IPS-15b (cell line): ENCODE results near the gene FEM1C.

Experiments
- H3K27me3 ChIP-seq: one replicate; pipeline ENCODE4 v1.6.1; 2013; ENCODE audit warnings: low read length; ENCODE audit not compliant: control insufficient read depth, insufficient read depth
- H3K36me3 ChIP-seq: one replicate; pipeline ENCODE4 v1.6.1; 2013; ENCODE audit warnings: low read length; ENCODE audit not compliant: control insufficient read depth, insufficient read depth
- H3K4me1 ChIP-seq: one replicate; pipeline ENCODE4 v1.6.1; 2013; ENCODE audit warnings: mild to moderate bottlenecking, low read length; ENCODE audit not compliant: control insufficient read depth, insufficient read depth
- H3K4me3 ChIP-seq: one replicate; pipeline ENCODE4 v1.5.1; 2013; ENCODE audit warnings: low read depth, low read length
- H3K9ac ChIP-seq: one replicate; pipeline ENCODE4 v1.6.1; 2013; ENCODE audit warnings: low read depth, mild to moderate bottlenecking, low read length
- H3K9me3 ChIP-seq: one replicate; pipeline ENCODE4 v1.6.1; 2013; ENCODE audit warnings: mild to moderate bottlenecking, low read length; ENCODE audit not compliant: control insufficient read depth, insufficient read depth

FEM1C gene

GRCh38 chr5:115510145-115510645 lies 34.4 kb downstream of the FEM1C start:
- Histone ChIP-seq H3K9me3 (no peaks in the 10 kb centered on the region), H3K36me3 (no peaks in the 10 kb centered on the region), H3K4me3 (no peak overlapping the region), H3K27me3 (no peaks in the 10 kb centered on the region), H3K4me1 (no peaks in the 10 kb centered on the region), H3K9ac (no peak overlapping the region)

- Histone ChIP-seq H3K4me1 (no peaks in the 10 kb centered on the region), H3K9me3 (no peaks in the 10 kb centered on the region), H3K4me3 (no peak overlapping the region), H3K36me3 (no peaks in the 10 kb centered on the region), H3K9ac (no peak overlapping the region), H3K27me3 (no peaks in the 10 kb centered on the region)
These were observed 35.0 kb downstream of the FEM1C start for GRCh38 chr5:115509547-115509946.

GRCh38 chr5:115507681-115508080 lies 36.9 kb downstream of the FEM1C start:
- Histone ChIP-seq H3K9me3 (no peaks in the 10 kb centered on the region), H3K4me1 (no peaks in the 10 kb centered on the region), H3K36me3 (no peaks in the 10 kb centered on the region), H3K9ac (no peak overlapping the region), H3K4me3 (no peak overlapping the region), H3K27me3 (no peaks in the 10 kb centered on the region)

GRCh38 chr5:115503420-115503819 lies 41.2 kb downstream of the FEM1C start:
- Histone ChIP-seq H3K4me1 (peaks cover 10% of the 10 kb centered on the region), H3K36me3 (no peaks in the 10 kb centered on the region), H3K4me3 (no peak overlapping the region), H3K9me3 (no peaks in the 10 kb centered on the region), H3K27me3 (no peaks in the 10 kb centered on the region), H3K9ac (no peak overlapping the region)

GRCh38 chr5:115501464-115502210 lies 42.9 kb downstream of the FEM1C start:
- Histone ChIP-seq H3K4me3 (no peak overlapping the region), H3K27me3 (no peaks in the 10 kb centered on the region), H3K9ac (no peak overlapping the region), H3K36me3 (no peaks in the 10 kb centered on the region), H3K9me3 (no peaks in the 10 kb centered on the region), H3K4me1 (peaks cover 10% of the 10 kb centered on the region)

GRCh38 chr5:115500225-115500624 lies 44.4 kb downstream of the FEM1C start:
- H3K9me3 ChIP-seq = no peaks in the 10 kb centered on the region
- peaks cover 10% of the 10 kb centered on the region for H3K4me1 ChIP-seq
- no peak overlapping the region for H3K4me3 ChIP-seq
- no peak overlapping the region for H3K9ac ChIP-seq
- no peaks in the 10 kb centered on the region for H3K36me3 ChIP-seq
- no peaks in the 10 kb centered on the region for H3K27me3 ChIP-seq

- Histone ChIP-seq H3K36me3 (no peaks in the 10 kb centered on the region), H3K4me1 (peaks cover 18% of the 10 kb centered on the region), H3K9me3 (no peaks in the 10 kb centered on the region), H3K4me3 (no peak overlapping the region), H3K27me3 (no peaks in the 10 kb centered on the region), H3K9ac (no peak overlapping the region)
These were observed 47.5 kb downstream of the FEM1C start for GRCh38 chr5:115496936-115497576.

GRCh38 chr5:115494570-115495289 lies 49.8 kb downstream of the FEM1C start:
- no peaks in the 10 kb centered on the region for H3K36me3 ChIP-seq
- H3K9ac ChIP-seq = no peak overlapping the region
- no peaks in the 10 kb centered on the region for H3K27me3 ChIP-seq
- H3K4me3 ChIP-seq = no peak overlapping the region
- no peaks in the 10 kb centered on the region for H3K9me3 ChIP-seq
- H3K4me1 ChIP-seq = peaks cover 7% of the 10 kb centered on the region

- Histone ChIP-seq H3K27me3 (no peaks in the 10 kb centered on the region), H3K36me3 (no peaks in the 10 kb centered on the region), H3K9me3 (no peaks in the 10 kb centered on the region), H3K4me1 (peaks cover 7% of the 10 kb centered on the region), H3K9ac (no peak overlapping the region), H3K4me3 (no peak overlapping the region)
These were observed 54.0 kb downstream of the FEM1C start for GRCh38 chr5:115490596-115490995.

GRCh38 chr5:115489733-115490132 lies 54.8 kb downstream of the FEM1C start:
- Histone ChIP-seq H3K9me3 (no peaks in the 10 kb centered on the region), H3K36me3 (no peaks in the 10 kb centered on the region), H3K4me3 (no peak overlapping the region), H3K27me3 (no peaks in the 10 kb centered on the region), H3K9ac (no peak overlapping the region), H3K4me1 (peaks cover 6% of the 10 kb centered on the region)

GRCh38 chr5:115487756-115488155 lies 56.8 kb downstream of the FEM1C start:
- Histone ChIP-seq H3K9ac (no peak overlapping the region), H3K36me3 (no peaks in the 10 kb centered on the region), H3K4me3 (no peak overlapping the region), H3K9me3 (no peaks in the 10 kb centered on the region), H3K4me1 (no peaks in the 10 kb centered on the region), H3K27me3 (no peaks in the 10 kb centered on the region)
